GM15510 (cell line): Measurements from ENCODE around the gene CD2.

Experiments used
- POLR2A ChIP-seq: IDR thresholded peaks from 3 replicates; pipeline ENCODE4 v1.6.1; 2011; ENCODE audit warnings: borderline replicate concordance; ENCODE audit not compliant: insufficient read length; ENCODE audit errors: extremely low read depth

Gene CD2

GRCh38 chr1:116807394-116808199, 53.4 kb downstream of the CD2 start:
- no peak for TF ChIP-seq POLR2A

- no peak for TF ChIP-seq POLR2A
Measured at GRCh38 chr1:116808200-116808847, 54.1 kb downstream of the CD2 start.

- TF ChIP-seq POLR2A, result no peak
Measured at GRCh38 chr1:116808848-116809508, 54.7 kb downstream of the CD2 start.

DNA sequence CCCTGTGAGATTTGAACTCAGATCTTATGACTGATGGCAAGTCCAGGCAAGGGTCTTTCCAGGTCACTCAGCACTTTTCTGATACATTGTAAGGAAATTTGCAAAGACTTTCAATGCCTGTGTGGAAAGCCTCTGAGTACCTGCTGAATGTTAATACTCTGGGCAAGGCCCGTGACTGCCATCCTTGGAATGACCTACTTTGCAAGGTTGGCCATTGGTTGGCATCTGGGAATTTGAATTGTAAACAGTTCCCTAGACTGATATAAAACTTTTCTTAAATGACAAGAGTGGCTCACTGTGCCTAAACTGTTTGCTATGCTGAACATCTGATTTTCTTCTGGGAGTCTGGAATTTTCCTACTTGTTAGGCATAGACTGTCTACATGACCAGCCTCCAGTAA, 57.1 kb downstream of the CD2 start:
- no peak for TF ChIP-seq POLR2A

DNA sequence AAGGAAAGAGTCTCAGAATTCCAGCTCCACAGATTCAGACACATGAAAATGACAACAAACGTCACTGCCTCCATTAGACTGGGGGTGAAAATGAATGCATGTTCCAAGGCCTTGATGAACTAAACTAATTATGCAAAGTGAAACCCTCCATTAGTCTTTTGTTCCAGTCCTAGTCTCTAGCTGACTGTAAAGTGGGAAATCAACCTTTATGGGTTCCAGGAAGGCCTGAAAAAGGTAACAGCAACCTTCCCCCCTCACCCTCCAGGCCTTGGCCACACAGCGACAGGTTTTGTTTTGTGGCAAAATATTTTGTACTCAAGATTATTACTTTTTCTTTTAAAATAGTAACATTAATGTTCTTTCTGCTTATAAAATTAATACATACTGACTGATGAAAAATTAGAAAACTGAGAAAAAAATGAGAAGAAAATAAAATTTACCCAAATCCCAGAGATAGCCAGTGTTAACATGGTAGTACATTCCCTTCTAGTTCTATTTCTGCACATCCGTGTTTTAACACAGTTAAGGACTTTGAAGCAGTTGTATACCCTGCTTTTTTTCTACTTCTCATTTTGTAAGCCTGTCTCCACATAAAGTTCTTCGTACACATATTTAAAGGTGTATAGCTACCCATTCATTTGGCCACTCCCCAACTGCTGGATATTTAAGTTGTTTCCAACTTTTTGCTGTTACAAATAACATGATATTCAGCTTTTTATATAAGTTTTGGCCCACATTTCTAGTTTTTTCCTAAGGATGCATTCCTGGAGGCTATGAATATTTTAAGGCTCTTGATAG, 60.9 kb downstream of the CD2 start:
- no peak for TF ChIP-seq POLR2A

- no peak for TF ChIP-seq POLR2A
Measured at GRCh38 chr1:116817582-116818064, 63.4 kb downstream of the CD2 start.
